ENCODE results near the gene NUP214. TPM values are rescaled to one million over a fixed set of nuclear protein-coding genes. Genes with fewer than 3 reads are reported as not detected.
"Not testable (repeated sequence)": the region's sequence is repeated elsewhere in the genome, so short reads cannot be mapped to it uniquely, and the experiment has no call there.

Gene NUP214
- total RNA-seq, 1 experiment from 2014 or later: 21.5 TPM

DNA sequence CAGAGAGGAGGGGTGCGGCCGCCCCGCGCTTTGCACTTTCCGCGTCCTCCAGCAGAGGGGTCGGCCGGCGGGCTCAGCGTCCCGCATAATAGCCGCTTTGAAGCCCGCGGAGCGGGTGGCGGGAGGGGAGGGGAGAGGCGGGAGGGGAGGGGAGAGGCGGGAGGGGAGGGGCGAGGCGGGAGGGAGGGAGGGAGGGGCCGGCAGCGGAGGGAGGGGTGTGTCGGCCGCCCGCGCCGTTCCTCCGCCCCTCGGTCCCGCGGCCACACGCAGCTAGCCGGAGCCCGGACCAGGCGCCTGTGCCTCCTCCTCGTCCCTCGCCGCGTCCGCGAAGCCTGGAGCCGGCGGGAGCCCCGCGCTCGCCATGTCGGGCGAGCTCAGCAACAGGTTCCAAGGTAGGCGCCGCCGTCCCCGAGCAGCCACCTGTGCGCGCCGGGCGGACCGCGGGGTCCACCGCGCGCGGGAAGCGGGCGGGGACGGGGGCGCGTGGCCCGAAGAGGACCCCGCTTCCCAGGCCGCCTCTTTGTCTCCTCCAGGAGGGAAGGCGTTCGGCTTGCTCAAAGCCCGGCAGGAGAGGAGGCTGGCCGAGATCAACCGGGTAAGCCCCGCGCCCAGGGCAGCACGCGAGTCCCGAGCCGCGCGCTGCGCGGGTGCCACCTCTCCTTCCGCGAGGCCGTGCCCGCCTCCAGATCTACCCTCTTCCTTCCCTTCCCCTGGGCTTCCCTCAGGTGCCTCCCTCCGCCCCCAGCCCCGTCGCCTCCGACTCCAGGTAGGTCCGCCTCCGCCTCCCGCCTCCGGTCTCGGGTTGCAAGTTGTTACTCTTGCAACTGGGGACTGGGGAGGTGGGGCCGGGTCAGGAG lies 28.9 kb upstream of the NUP214 start, which contains the start of gene AIF1L:
TSS of gene AIF1L (plus strand) at position 263 of the 857 bp plus-strand sequence. CDS start at position 362, 99 bp downstream.
- no peak for DNase-seq (ENCODE audit: low read depth)

- no peak for DNase-seq (ENCODE audit: low read depth)
Measured at GRCh38 chr9:131097126-131097947, 28.0 kb upstream of the NUP214 start.

DNA sequence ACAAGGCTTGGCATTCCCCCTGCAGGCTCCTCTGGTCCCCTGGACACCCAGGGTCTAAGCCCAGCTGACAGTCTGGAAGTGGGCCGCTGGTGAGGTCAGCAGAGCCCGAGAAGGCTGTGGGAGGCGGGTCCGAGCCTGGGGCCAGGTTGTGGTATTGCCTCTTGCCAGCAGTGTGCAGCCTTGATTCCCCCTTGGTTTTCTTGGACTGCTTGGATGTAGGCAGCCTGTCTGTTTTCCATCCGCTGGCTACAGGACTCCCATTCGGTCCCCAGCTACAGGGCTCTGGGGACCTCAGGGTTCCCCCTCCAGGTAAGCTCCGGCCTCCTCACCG lies 27.5 kb upstream of the NUP214 start:
- DNase-seq (ENCODE audit: low read depth): no peak

DNA sequence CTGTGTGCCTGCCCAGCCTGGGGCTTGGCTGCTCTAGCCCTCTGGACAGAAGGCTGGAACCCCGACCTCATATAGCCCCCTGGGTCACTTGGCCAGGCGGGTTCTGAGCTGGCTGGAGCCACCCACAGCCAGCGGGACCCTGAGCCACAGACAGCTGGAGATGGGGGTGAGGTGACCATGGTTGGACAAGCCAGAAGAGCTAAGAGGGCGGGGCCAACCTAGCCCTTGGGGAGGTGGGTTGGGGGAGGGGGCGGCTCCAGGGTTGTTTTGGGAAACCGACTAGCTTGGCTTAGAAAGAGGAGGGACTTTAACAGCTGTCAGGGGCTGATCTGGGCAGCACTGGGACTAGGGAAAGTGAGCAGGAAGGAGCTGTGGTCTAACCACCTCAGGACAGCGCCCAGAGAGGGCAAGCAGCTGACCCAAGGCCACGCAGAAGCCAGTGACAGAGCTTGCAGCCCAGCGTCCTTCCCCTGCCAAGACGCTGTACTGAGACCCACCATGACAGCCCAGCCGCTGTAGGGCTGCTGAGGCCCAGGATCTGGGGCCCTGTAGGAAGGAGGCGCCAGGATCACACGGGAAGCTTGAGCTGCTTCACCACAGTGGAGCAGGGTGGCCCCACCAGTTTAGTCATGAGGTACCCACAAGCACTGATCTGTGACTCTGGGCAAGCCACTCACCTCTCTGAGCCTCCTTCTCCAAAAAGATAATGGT lies 26.8 kb upstream of the NUP214 start:
- no peak for DNase-seq (ENCODE audit: low read depth)

DNA sequence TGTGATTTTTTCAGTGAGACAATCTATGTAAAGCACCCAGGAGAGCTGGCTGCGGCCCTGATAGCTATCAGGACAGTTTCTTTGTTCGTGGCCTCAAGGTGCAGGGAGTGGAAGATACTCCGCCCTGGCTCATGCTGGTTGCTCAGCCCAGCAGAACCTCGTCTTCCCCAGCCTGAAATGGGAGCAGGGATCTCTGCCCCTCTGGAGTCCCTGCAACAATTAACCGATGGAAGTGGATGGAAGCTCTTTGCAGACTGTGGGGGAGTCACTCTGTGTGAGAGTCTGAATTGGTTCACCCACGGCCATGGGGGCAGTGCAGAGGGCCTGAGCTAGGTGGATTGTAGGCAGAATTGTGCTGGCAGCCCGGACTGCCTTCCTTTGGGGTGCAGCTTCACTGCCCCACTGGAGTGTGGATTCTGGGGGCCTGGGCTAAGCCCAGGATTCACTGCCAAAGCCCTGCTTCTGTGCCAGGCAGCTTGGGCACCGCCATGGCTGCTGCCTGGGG lies 26.2 kb upstream of the NUP214 start:
- DNase-seq (ENCODE audit: low read depth): no peak

DNA sequence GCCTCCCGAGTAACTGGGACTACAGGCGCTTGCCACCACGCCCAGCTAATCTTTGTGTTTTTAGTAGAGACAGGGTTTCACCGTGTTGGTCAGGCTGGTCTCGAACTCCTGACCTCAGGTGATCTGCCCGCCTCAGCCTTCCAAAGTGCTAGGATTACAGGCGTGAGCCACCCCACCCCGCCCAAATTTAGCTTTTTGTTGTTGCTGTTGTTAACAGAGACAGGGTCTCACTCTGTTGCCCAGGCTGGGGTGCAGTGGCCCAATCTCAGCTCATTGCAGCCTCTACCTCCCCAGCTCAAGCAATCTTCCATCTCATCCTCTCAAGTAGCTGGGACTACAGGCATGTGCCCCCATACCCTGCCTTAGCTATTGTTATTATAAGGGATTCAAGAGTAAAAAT lies 25.5 kb upstream of the NUP214 start:
- DNase-seq (ENCODE audit: low read depth): not testable (repeated sequence)

DNA sequence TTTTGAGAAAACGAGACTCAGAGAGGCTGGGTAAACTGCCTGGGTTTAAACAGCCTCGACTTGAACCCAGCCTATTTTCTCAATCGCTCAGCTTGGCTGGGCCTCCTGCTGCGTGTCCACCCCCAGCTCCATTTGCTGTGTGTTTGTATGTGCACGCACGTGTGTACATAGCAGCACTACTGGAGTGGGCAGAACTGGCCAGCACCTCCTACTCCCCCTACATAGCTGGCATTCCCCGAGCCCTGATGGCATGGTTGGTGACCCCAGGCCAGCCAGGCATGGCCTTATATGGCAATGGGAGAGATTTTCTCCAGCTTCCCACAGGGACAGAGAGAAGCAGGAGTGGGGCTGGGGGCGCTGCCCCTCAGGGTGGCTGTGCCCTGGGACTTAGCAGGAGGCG lies 24.9 kb upstream of the NUP214 start:
- DNase-seq (ENCODE audit: low read depth): no peak

- no peak for DNase-seq (ENCODE audit: low read depth)
Measured at GRCh38 chr9:131101207-131101964, 24.0 kb upstream of the NUP214 start.

GRCh38 chr9:131103024-131103423 lies 22.4 kb upstream of the NUP214 start:
- no peak for DNase-seq (ENCODE audit: low read depth)

DNA sequence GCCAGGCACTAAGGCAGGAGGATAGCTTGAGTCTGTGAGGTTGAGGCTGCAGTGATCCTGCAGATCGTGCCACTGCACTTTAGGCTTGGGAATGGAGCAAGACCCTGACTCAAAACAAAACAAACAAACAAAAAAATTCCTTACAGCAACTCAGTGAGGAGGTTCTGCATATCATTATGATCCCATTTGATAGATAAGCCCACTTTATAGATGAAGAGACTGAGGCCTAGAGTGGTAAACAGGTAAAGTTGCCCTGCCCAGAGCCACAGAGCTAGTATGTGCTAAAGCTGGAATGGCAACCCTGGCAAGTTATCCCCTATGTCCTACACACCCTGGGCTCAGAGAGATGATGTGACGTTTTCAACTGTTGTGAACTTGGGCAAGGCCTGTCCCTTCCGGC lies 21.9 kb upstream of the NUP214 start:
- DNase-seq (ENCODE audit: low read depth): no peak

- no peak for DNase-seq (ENCODE audit: low read depth)
Measured at GRCh38 chr9:131104016-131104740, 21.2 kb upstream of the NUP214 start.

DNA sequence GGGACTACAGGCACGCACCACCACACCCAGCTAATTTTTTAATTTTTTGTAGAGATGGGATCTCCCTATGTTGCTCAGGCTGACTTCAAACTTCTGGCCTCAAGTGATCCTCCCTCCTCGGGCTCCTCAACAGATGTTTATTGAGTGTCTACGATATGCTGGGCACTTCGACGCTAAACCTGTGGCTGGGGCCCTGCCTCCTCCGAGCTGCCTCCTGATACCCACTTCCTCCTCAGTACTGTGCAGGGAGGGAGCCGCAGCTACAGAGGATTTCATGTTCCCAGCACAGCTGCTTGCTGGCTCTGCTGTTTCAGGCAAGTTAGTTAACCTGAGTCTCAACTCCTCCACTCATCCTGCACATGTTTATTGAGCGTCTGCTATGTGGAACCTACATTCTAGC lies 19.4 kb upstream of the NUP214 start:
- DNase-seq (ENCODE audit: low read depth): no peak

DNA sequence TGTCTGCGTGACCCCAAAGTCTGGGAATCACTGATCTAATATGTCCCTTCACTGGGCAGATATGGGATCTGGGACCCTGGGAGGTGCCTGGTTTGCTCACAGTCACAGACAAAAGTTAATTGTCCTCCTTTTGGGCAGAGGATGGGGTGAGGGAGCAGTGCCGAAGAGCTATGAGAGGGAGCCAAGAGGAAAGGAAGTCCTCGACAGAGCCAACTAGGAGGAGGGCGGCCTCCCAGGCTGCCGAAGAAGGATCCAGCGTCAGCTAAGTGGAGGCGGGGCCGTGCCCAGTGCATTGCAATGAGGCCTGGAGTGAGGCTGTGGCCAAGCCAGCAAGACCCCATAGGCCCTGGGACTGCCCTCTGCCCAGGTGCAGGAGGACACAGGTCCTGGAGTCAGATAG lies 17.6 kb upstream of the NUP214 start:
- no peak for DNase-seq (ENCODE audit: low read depth)

GRCh38 chr9:131111186-131111853 lies 14.1 kb upstream of the NUP214 start:
- no peak for DNase-seq (ENCODE audit: low read depth)

GRCh38 chr9:131111854-131112311 lies 13.5 kb upstream of the NUP214 start:
- no peak for DNase-seq (ENCODE audit: low read depth)

DNA sequence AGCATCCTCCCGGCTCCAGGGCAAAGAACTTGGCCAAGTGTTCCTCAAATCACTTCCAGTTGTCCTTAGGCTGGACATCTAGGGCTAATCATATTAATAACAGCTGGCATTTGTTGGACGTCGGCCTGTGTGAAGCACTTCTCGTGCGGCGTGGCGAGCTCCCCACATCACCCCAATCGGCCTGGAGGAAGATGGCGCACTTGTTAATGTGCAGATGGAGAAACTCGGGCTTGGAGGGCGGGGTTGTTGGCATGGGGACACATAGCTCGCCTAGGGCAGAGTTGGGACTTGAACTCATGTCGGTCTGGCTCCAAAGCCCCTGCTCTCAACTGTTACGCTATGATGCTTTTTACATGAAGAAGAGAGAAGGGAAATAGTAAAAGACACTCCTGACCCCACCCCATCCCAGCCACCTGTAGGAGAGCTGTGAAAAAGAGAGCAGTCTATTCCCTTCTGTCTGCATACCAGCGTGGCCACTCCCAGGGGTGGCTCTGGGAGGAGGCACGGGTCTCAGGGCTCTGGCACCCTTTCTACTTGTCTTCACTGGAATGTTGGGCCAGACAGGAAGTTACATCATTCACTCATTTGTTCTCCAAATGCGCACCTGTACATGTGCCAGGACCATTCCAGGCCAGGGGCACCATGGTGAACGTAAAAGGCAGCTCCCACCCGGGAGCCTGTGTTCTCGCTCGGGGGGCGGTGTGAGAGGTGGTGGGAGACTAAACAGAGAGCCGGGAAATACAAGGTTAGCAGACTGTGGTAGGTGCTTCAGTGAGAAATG lies 12.8 kb upstream of the NUP214 start:
- no peak for DNase-seq (ENCODE audit: low read depth)

- no peak for DNase-seq (ENCODE audit: low read depth)
Measured at GRCh38 chr9:131113655-131114054, 11.7 kb upstream of the NUP214 start.

- no peak for DNase-seq (ENCODE audit: low read depth)
Measured at GRCh38 chr9:131114084-131114535, 11.3 kb upstream of the NUP214 start.

GRCh38 chr9:131115360-131115742 lies 10.0 kb upstream of the NUP214 start:
- DNase-seq (ENCODE audit: low read depth): not testable (repeated sequence)
